HG03060 (cell line): Measurements from ENCODE around the gene C6orf136.
A peak's percentile ranks its signal among the peaks of the same experiment; 100 is the strongest.

ENCODE experiments used
- ATAC-seq: cut with Tn5 transposase; IDR thresholded peaks from one replicate; pipeline ENCODE4 v1.9.1; 2021; ENCODE audit warnings: low read depth, moderate number of reproducible peaks; ENCODE audit not compliant: unreplicated experiment

The C6orf136 gene

GRCh38 chr6:30615219-30615957, 31.5 kb upstream of the C6orf136 start:
- ATAC-seq = no peak

GRCh38 chr6:30615958-30616810, 30.7 kb upstream of the C6orf136 start:
- ATAC-seq = no peak

- peak; percentile 64 for ATAC-seq
These were observed 29.9 kb upstream of the C6orf136 start, which contains the start of gene PPP1R10 for GRCh38 chr6:30616811-30617564. Gene PPP1R10 (minus strand): TSS chr6:30617243. CDS start chr6:30609944, 7,299 bp downstream.

GRCh38 chr6:30617565-30618269, 29.2 kb upstream of the C6orf136 start, which contains the start of gene MRPS18B:
Gene MRPS18B (plus strand): TSS chr6:30617840. CDS start chr6:30617866, 26 bp downstream.
- ATAC-seq = peak; percentile 38

GRCh38 chr6:30618270-30618797, 28.6 kb upstream of the C6orf136 start:
- no peak for ATAC-seq

- ATAC-seq = no peak
These were observed 27.4 kb upstream of the C6orf136 start for GRCh38 chr6:30619561-30619960.

GRCh38 chr6:30625511-30625910, 21.4 kb upstream of the C6orf136 start:
- ATAC-seq = no peak

- no peak for ATAC-seq
These were observed 20.2 kb upstream of the C6orf136 start, which contains the start of gene ATAT1 for GRCh38 chr6:30626484-30627366. Gene ATAT1 (plus strand): TSS chr6:30626874.

- no peak for ATAC-seq
These were observed 11.1 kb upstream of the C6orf136 start for GRCh38 chr6:30635834-30636233.

- no peak for ATAC-seq
These were observed 6.5 kb upstream of the C6orf136 start for GRCh38 chr6:30640481-30640880.

- ATAC-seq = no peak
These were observed 5.9 kb upstream of the C6orf136 start for GRCh38 chr6:30641048-30641447.

GRCh38 chr6:30643656-30644055, 3.3 kb upstream of the C6orf136 start:
- no peak for ATAC-seq

- no peak for ATAC-seq
These were observed 2.2 kb upstream of the C6orf136 start for GRCh38 chr6:30644769-30645168.

- no peak for ATAC-seq
These were observed 944 bp upstream of the C6orf136 start for GRCh38 chr6:30645989-30646388.

- ATAC-seq = no peak
These were observed 546 bp downstream of the C6orf136 start for GRCh38 chr6:30647242-30648116.

- no peak for ATAC-seq
These were observed 4.2 kb downstream of the C6orf136 start for GRCh38 chr6:30651143-30651542.

- no peak for ATAC-seq
These were observed 8.1 kb downstream of the C6orf136 start for GRCh38 chr6:30654798-30655742.
